Mononuclear cell (primary cell): ENCODE results near the gene RPP14. TPM values are rescaled to one million over a fixed set of nuclear protein-coding genes. Genes with fewer than 3 reads are reported as not detected.

ENCODE experiments used
- H3K27me3 ChIP-seq: 2 replicates; pipeline ENCODE4 v1.6.0; 2011; ENCODE audit warnings: low read length, control low read depth; ENCODE audit not compliant: insufficient read depth
- H3K4me1 ChIP-seq: 2 replicates; pipeline ENCODE4 v1.5.1; 2011; ENCODE audit warnings: mild to moderate bottlenecking, low read length, control low read depth; ENCODE audit not compliant: insufficient read depth
- H3K4me3 ChIP-seq: 2 replicates; pipeline ENCODE4 v1.5.1; 2011; ENCODE audit warnings: mild to moderate bottlenecking, low read length, moderate library complexity
- H3K9me3 ChIP-seq: 2 replicates; pipeline ENCODE4 v1.5.1; 2011; ENCODE audit warnings: low read depth, mild to moderate bottlenecking, control low read depth, low read length
- total RNA-seq: library from RNA; depleted of rRNA; stranded (reverse); fragments of >200 nt; gene quantifications from one replicate; pipeline ENCODE4 v1.2.3, GENCODE V29; 2012

The RPP14 gene
- total RNA-seq, 1 donor = 10.2 TPM

GRCh38 chr3:58351920-58352319 lies 45.9 kb downstream of the RPP14 start:
- Histone ChIP-seq H3K4me1 (peaks cover 92% of the 10 kb centered on the region), H3K27me3 (no peaks in the 10 kb centered on the region), H3K4me3 (no peak overlapping the region), H3K9me3 (no peaks in the 10 kb centered on the region)

GRCh38 chr3:58352626-58353025 lies 46.6 kb downstream of the RPP14 start:
- H3K9me3 ChIP-seq = no peaks in the 10 kb centered on the region
- peaks cover 99% of the 10 kb centered on the region for H3K4me1 ChIP-seq
- H3K4me3 ChIP-seq = no peak overlapping the region
- H3K27me3 ChIP-seq = no peaks in the 10 kb centered on the region

- peak overlapping the region; percentile 34 for H3K4me3 ChIP-seq
- H3K4me1 ChIP-seq = peaks cover 93% of the 10 kb centered on the region
- no peaks in the 10 kb centered on the region for H3K9me3 ChIP-seq
- no peaks in the 10 kb centered on the region for H3K27me3 ChIP-seq
Observed at GRCh38 chr3:58353722-58354553, 47.9 kb downstream of the RPP14 start.

- Histone ChIP-seq H3K27me3 (no peaks in the 10 kb centered on the region), H3K4me1 (peaks cover 80% of the 10 kb centered on the region), H3K9me3 (no peaks in the 10 kb centered on the region), H3K4me3 (no peak overlapping the region)
Observed at GRCh38 chr3:58355179-58355578, 49.1 kb downstream of the RPP14 start.

GRCh38 chr3:58356054-58356453 lies 50.0 kb downstream of the RPP14 start:
- peaks cover 72% of the 10 kb centered on the region for H3K4me1 ChIP-seq
- no peaks in the 10 kb centered on the region for H3K9me3 ChIP-seq
- H3K4me3 ChIP-seq = no peak overlapping the region
- no peaks in the 10 kb centered on the region for H3K27me3 ChIP-seq

- H3K4me1 ChIP-seq = peaks cover 58% of the 10 kb centered on the region
- no peak overlapping the region for H3K4me3 ChIP-seq
- H3K9me3 ChIP-seq = no peaks in the 10 kb centered on the region
- no peaks in the 10 kb centered on the region for H3K27me3 ChIP-seq
Observed at GRCh38 chr3:58357402-58357801, 51.4 kb downstream of the RPP14 start.

- Histone ChIP-seq H3K27me3 (no peaks in the 10 kb centered on the region), H3K9me3 (no peaks in the 10 kb centered on the region), H3K4me1 (peaks cover 52% of the 10 kb centered on the region), H3K4me3 (no peak overlapping the region)
Observed at GRCh38 chr3:58358092-58358491, 52.0 kb downstream of the RPP14 start.

GRCh38 chr3:58358808-58359207 lies 52.8 kb downstream of the RPP14 start:
- H3K4me1 ChIP-seq = peaks cover 50% of the 10 kb centered on the region
- H3K4me3 ChIP-seq = no peak overlapping the region
- H3K27me3 ChIP-seq = no peaks in the 10 kb centered on the region
- H3K9me3 ChIP-seq = no peaks in the 10 kb centered on the region

- Histone ChIP-seq H3K27me3 (no peaks in the 10 kb centered on the region), H3K4me1 (peaks cover 50% of the 10 kb centered on the region), H3K9me3 (no peaks in the 10 kb centered on the region), H3K4me3 (no peak overlapping the region)
Observed at GRCh38 chr3:58359621-58360020, 53.6 kb downstream of the RPP14 start.

GRCh38 chr3:58361866-58362265 lies 55.8 kb downstream of the RPP14 start:
- Histone ChIP-seq H3K27me3 (no peaks in the 10 kb centered on the region), H3K9me3 (no peaks in the 10 kb centered on the region), H3K4me3 (no peak overlapping the region), H3K4me1 (peaks cover 28% of the 10 kb centered on the region)

GRCh38 chr3:58366699-58367098 lies 60.7 kb downstream of the RPP14 start:
- Histone ChIP-seq H3K4me3 (no peak overlapping the region), H3K4me1 (peaks cover 14% of the 10 kb centered on the region), H3K9me3 (no peaks in the 10 kb centered on the region), H3K27me3 (no peaks in the 10 kb centered on the region)

- peaks cover 6% of the 10 kb centered on the region for H3K4me1 ChIP-seq
- no peak overlapping the region for H3K4me3 ChIP-seq
- no peaks in the 10 kb centered on the region for H3K9me3 ChIP-seq
- H3K27me3 ChIP-seq = no peaks in the 10 kb centered on the region
Observed at GRCh38 chr3:58369038-58369437, 63.0 kb downstream of the RPP14 start.

Other genes with a start within 250 kb of the RPP14 start
- gene DNASE1L3, start 95.3 kb upstream of the RPP14 start, total RNA-seq = 1.6 TPM
- 2.3 TPM for gene ABHD6, start 68.5 kb upstream of the RPP14 start, total RNA-seq
- 11.6 TPM for gene HTD2, start 275 bp downstream of the RPP14 start, total RNA-seq
- gene PXK, start 26.6 kb downstream of the RPP14 start, total RNA-seq = 50.7 TPM
- 21.5 TPM for gene PDHB, start 127.6 kb downstream of the RPP14 start, total RNA-seq
- gene KCTD6, start 185.9 kb downstream of the RPP14 start, total RNA-seq = 10.6 TPM
- gene ACOX2, start 230.9 kb downstream of the RPP14 start, total RNA-seq = 0.73 TPM